Central memory CD8-positive, alpha-beta T cell (primary cell): ENCODE measurements around the gene AHNAK2.

Experiments
- ATAC-seq: fragments of 150-1000 bp; cut with Tn5 transposase; replicated peaks from 2 replicates; pipeline ENCODE4 v1.10.0; 2022; ENCODE audit warnings: mild to moderate bottlenecking, moderate FRiP score, moderate number of reproducible peaks; ENCODE audit not compliant: poor library complexity, severe bottlenecking; ENCODE audit errors: extremely low read depth
- DNase-seq, 2 donors: peaks; one replicate each; pipeline ENCODE4 v3.0.0; 2021; ENCODE audit warnings: low spot score in 2 of 2
- H3K27ac Mint-ChIP-seq: one replicate; pipeline ENCODE4 v1.8.0; 2022; ENCODE audit warnings: low read depth, mild to moderate bottlenecking, moderate library complexity, mixed read lengths
- H3K27me3 Mint-ChIP-seq: one replicate; pipeline ENCODE4 v1.8.0; 2022; ENCODE audit warnings: mixed read lengths
- H3K36me3 Mint-ChIP-seq: one replicate; pipeline ENCODE4 v1.8.0; 2022; ENCODE audit warnings: mild to moderate bottlenecking, moderate library complexity, mixed read lengths; ENCODE audit not compliant: insufficient read depth
- H3K4me1 Mint-ChIP-seq: one replicate; pipeline ENCODE4 v1.8.0; 2022; ENCODE audit warnings: mixed read lengths
- H3K4me3 Mint-ChIP-seq: one replicate; pipeline ENCODE4 v1.8.0; 2022; ENCODE audit warnings: mild to moderate bottlenecking, moderate library complexity, mixed read lengths
- H3K9me3 Mint-ChIP-seq: one replicate; pipeline ENCODE4 v1.8.0; 2022; ENCODE audit warnings: mixed read lengths

Gene AHNAK2

DNA sequence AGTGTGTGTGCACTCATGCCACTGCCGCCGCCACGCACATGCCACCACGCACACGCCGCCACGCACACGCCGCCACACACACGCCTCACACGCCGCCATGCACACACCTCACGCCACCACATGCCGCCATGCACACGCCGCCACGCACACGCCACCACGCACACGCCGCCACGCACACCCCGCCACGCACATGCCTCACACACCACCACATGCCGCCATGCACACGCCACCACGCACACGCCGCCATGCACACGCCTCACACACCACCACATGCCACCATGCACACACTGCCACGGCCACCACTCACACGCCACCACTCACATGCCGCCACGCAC is 13.7 kb upstream of the AHNAK2 start:
- ATAC-seq: no peak
- no peak for DNase-seq

GRCh38 chr14:104989951-104990303 is 11.8 kb upstream of the AHNAK2 start:
- H3K27me3 Mint-ChIP-seq: no peaks in the 10 kb centered on the region
- H3K4me3 Mint-ChIP-seq: no peak overlapping the region
- no peak overlapping the region for H3K27ac Mint-ChIP-seq
- H3K9me3 Mint-ChIP-seq: no peaks in the 10 kb centered on the region
- DNase-seq: no peak
- no peak for ATAC-seq
- H3K4me1 Mint-ChIP-seq: no peaks in the 10 kb centered on the region
- peaks cover 2% of the 10 kb centered on the region for H3K36me3 Mint-ChIP-seq

More for the DNA sequence above, 13.7 kb upstream of the AHNAK2 start:
- H3K27me3 Mint-ChIP-seq: no peaks in the 10 kb centered on the region
- H3K9me3 Mint-ChIP-seq: no peaks in the 10 kb centered on the region
- H3K27ac Mint-ChIP-seq: no peak overlapping the region
- no peak overlapping the region for H3K4me3 Mint-ChIP-seq
- peaks cover 2% of the 10 kb centered on the region for H3K36me3 Mint-ChIP-seq
- H3K4me1 Mint-ChIP-seq: peaks cover under 1% of the 10 kb centered on the region

DNA sequence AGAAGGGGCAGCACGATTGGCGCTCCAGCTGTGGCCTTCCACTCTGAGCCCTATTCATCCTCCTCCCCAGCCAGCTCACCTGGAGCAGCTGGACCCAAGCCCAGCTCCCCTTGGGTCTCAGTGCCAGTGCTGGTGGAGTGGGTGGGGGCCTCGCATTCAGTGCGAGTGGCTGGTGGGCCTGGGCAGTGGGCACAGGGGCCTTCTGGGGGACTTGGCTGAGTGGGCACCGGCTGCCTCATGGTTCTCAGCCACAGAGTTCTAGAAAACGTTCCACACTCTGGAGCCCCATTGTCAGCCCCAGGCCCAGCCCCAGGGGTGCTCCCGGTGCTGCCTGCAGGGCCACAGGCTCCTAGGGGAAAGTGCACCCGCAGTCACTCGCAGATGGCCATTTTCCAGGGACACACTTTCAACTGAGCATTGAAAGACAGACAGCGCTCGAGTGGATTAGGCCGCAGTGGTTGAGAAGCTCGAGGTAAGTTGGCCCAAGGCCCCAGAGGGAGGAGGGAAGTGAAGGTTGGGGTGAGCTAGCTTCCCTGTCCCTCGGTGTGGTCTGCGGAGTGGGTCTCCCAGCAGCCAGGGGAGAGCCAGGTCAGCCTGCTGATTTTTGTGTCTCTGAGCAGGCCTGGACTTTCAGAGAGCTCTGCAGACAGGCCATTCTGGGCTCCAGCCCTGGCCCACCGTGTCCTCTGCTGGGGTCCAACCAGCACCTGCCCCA is 11.2 kb upstream of the AHNAK2 start:
- H3K4me1 Mint-ChIP-seq: no peaks in the 10 kb centered on the region

GRCh38 chr14:104986487-104987164 is 8.5 kb upstream of the AHNAK2 start:
- Mint-ChIP-seq H3K27me3 (no peaks in the 10 kb centered on the region), H3K36me3 (peaks cover 9% of the 10 kb centered on the region), H3K4me3 (peak overlapping the region; percentile 76), H3K4me1 (no peaks in the 10 kb centered on the region), H3K9me3 (no peaks in the 10 kb centered on the region), H3K27ac (no peak overlapping the region)
- DNase-seq: no peak
- ATAC-seq: no peak

More for the DNA sequence above, 11.2 kb upstream of the AHNAK2 start:
- Mint-ChIP-seq H3K4me3 (no peak overlapping the region), H3K27me3 (no peaks in the 10 kb centered on the region), H3K27ac (no peak overlapping the region), H3K9me3 (no peaks in the 10 kb centered on the region), H3K36me3 (peaks cover 5% of the 10 kb centered on the region)
- DNase-seq (no peak), ATAC-seq (no peak)

DNA sequence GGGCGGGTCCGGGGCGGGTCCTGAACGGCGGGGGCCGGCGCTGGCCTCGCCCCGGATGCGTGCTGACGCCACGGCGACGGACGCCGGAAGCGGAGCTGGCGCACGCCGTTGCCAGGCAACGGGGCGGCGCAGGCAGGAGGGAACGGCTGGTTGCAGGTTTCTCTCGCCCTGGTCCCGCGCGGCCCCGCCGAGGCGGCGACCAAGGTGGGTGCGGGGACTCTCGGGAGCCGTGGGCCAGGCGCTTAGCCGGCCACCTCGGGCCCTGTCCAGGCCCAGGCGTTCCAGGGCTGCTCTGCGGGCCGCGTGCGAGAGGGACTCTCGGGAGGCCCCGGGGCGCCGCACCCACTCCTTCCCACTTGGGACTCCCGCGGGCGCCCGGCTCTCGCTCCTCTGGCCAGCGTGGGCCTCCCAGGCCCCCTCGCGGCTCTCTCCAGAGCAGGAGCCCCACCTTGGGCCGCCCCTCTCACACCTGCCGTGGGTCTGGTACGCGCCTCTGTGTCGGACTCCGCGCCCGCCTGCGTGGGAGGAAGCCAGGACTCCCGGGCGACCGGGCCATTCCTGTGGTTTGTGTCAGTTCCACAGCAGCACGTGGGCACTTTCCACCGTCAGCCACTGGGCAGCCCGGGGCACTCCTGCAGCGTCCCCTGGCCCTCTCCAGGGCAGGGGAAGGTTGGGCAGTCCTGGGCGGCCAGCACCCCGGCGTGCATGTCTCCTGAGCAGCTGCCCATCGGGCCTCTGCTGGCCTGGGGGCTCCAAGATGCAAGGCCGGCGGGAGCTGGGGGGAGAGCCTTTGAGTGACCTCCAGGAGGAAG is 7.7 kb upstream of the AHNAK2 start, which contains the start of gene CLBA1:
Gene CLBA1 (plus strand): TSS at position 114 of the 812 bp plus-strand sequence. CDS start 644 bp downstream, at position 758.
- Mint-ChIP-seq H3K27me3 (no peaks in the 10 kb centered on the region), H3K4me3 (peak within 1 kb of the TSS; percentile 76), H3K36me3 (peaks cover 9% of the 10 kb centered on the region), H3K4me1 (no peaks in the 10 kb centered on the region), H3K9me3 (no peaks in the 10 kb centered on the region), H3K27ac (peak within 1 kb of the TSS; percentile 81)
- DNase-seq: peak; percentile 72 to 79
- ATAC-seq: peak; percentile 98

DNA sequence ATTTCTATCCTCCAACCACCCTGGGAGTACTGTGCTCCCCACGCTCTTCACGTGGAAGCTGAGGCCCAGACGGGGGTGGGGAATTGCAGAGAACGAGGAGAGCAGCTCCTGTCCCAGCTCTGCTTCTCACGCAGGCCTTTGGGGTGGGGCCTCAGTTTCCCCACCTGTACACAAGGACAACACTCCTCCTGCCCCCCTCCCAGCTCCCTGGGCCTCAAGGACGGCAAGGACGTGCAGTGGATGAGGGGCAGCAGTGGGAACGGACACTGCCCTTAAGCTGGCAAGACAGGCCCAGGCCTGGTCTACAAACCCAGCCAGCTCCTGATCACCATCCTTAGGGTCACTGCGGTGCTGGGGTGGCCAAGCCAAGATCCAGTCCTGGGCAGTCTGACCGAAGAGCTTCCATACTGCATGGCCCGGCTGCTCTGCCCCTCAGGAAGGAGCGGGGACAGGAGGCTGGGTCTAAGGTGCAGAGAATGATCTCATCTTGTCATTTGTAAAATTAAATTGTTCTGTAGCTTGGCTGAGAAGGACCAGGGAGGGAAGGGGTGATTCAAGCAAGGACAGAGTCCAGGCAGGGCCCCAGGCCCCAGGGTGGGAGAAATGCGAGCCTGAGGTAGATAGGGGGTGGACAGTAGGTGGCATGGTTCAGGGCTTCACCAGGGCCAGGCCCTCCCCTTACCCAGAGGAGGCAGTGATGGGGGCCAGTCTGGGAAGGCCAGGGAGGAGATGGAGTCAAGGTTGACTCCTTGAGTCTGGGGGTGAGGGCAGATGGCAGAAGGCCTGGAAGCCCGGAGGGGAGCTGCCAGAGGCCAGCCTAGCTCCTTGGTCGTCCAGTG is 6.1 kb upstream of the AHNAK2 start:
- DNase-seq (no peak), ATAC-seq (no peak)
- Mint-ChIP-seq H3K4me1 (no peaks in the 10 kb centered on the region), H3K27me3 (peaks cover under 1% of the 10 kb centered on the region), H3K36me3 (peaks cover 9% of the 10 kb centered on the region), H3K9me3 (no peaks in the 10 kb centered on the region), H3K27ac (peak overlapping the region; percentile 81), H3K4me3 (peak overlapping the region; percentile 76)

GRCh38 chr14:104983231-104983721 is 5.1 kb upstream of the AHNAK2 start:
- Mint-ChIP-seq H3K36me3 (peaks cover 9% of the 10 kb centered on the region), H3K27me3 (peaks cover 8% of the 10 kb centered on the region), H3K4me3 (no peak overlapping the region), H3K9me3 (no peaks in the 10 kb centered on the region), H3K4me1 (no peaks in the 10 kb centered on the region), H3K27ac (no peak overlapping the region)
- ATAC-seq: no peak
- no peak for DNase-seq

GRCh38 chr14:104982548-104983230 is 4.5 kb upstream of the AHNAK2 start:
- H3K27ac Mint-ChIP-seq: no peak overlapping the region
- no peak for ATAC-seq
- H3K9me3 Mint-ChIP-seq: no peaks in the 10 kb centered on the region
- no peaks in the 10 kb centered on the region for H3K4me1 Mint-ChIP-seq
- no peak for DNase-seq
- H3K4me3 Mint-ChIP-seq: no peak overlapping the region
- peaks cover 9% of the 10 kb centered on the region for H3K36me3 Mint-ChIP-seq
- H3K27me3 Mint-ChIP-seq: peaks cover 8% of the 10 kb centered on the region

DNA sequence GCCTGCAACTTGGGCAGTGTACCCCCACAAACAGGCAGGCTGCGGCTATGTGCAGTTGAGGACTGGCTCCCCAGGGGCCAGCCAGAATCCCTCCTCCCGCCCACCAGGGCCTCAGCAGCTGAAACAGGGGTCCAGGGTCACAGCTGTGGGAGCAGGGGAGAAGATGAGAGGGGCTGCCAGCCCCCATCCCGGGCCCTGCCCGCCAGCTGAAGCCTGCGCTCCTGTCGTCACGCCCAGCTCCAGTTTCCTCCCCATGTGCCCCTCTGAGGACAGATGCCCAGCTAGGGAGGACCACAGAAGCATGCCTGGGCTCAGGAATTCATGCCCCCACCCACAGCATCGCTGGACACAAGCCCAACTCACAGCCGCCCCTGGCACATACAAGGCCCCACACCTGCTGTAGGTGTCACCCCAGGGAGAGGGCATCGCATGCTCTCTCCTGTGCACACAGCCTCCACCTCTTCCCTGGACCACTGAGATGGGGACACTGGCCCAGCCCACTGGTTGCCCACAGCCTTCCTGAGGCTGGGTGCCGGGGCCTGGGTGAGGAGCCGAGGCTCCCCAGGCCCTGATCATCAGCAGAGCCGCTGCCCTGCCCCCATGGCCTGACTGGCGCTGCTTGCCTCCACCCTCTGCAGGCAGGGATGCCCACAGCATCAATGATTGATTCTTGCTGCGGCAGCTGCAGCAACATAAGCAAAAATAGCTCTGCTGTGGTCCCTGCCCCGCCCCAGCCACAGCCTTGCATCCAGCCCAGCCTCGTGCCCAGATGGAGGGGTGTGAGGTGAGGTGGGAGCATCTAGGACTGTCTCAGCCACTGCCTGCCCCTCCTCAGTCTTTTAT is 3.7 kb upstream of the AHNAK2 start:
- Mint-ChIP-seq H3K27me3 (peaks cover 8% of the 10 kb centered on the region), H3K36me3 (peaks cover 9% of the 10 kb centered on the region), H3K27ac (no peak overlapping the region), H3K4me1 (no peaks in the 10 kb centered on the region), H3K4me3 (no peak overlapping the region), H3K9me3 (no peaks in the 10 kb centered on the region)
- DNase-seq (no peak), ATAC-seq (no peak)

DNA sequence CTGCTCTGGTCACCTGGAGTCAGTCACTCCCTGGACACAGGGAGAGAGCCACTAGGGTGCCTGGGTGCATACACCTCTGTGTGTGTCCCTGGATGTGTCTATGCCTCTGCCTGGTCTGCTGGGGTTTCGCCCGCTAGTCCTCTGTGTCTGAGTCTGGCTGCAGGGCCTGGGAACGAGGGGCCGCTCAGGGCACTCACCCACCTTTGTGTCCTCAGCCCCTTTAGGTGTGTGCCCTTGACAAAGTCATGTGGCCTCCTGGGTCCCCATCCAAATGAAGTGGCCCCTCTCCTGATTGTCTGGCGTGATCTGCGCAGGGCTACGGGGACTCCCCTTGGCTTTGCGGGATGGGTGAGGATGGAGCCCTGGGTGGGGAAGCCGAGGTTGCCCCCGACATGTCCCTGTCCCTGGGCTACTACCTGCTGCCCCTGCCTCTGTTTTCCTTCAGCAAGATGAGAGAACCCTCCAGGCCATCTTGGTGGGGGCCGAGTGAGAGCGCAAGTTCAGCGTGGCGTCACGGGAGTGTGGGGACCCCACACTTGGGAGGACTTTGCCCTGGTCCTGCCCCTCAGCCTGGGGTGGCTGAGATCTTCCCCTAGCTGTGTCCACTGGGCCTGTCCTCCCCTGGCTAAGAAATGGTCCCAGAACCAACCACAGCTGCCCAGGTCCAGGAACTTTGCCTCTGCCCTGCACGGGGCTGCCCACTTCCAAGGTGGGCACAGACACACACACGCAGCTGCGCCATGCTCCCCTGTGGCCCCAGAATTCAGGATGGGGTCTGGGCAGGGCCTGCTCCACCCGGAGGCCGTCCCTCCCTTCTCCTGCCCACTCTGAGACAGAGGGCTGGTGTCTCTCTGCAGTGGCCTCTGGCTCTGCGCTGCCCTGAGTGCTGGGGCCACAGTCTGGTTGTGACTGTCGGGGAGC is 2.7 kb upstream of the AHNAK2 start:
- H3K27ac Mint-ChIP-seq: no peak overlapping the region
- DNase-seq: no peak
- no peak for ATAC-seq
- no peaks in the 10 kb centered on the region for H3K9me3 Mint-ChIP-seq
- H3K4me1 Mint-ChIP-seq: peaks cover 5% of the 10 kb centered on the region
- H3K27me3 Mint-ChIP-seq: peaks cover 16% of the 10 kb centered on the region
- H3K4me3 Mint-ChIP-seq: no peak overlapping the region
- peaks cover 12% of the 10 kb centered on the region for H3K36me3 Mint-ChIP-seq
